MG63 (cell line): ENCODE measurements around the gene SRPK1. TPM values are rescaled to one million over a fixed set of nuclear protein-coding genes. Genes with fewer than 3 reads are reported as not detected.

Source experiments
- DNase-seq: peaks from one replicate; pipeline ENCODE4 v3.0.0-alpha.2; 2020
- H3K27me3 ChIP-seq: fragments of 250-450 bp; sonication (Bioruptor Pico); 2 replicates; pipeline ENCODE4 v1.5.1; 2020; ENCODE audit warnings: mild to moderate bottlenecking, moderate library complexity
- H3K36me3 ChIP-seq: fragments of 250-450 bp; sonication (Bioruptor Pico); 2 replicates; pipeline ENCODE4 v1.5.1; 2020; ENCODE audit warnings: mild to moderate bottlenecking, moderate library complexity
- H3K4me3 ChIP-seq: fragments of 250-450 bp; sonication (Bioruptor Pico); 2 replicates; pipeline ENCODE4 v1.5.1; 2020; ENCODE audit warnings: mild to moderate bottlenecking, moderate library complexity
- H3K9me3 ChIP-seq: fragments of 250-450 bp; sonication (Bioruptor Pico); 2 replicates; pipeline ENCODE4 v1.5.1; 2020; ENCODE audit warnings: mild to moderate bottlenecking, moderate library complexity
- total RNA-seq: library from RNA; depleted of rRNA; stranded (reverse); fragments of >200 nt; shearing (Covaris generic); gene quantifications from 2 replicates; pipeline ENCODE4 v1.2.3, GENCODE V29; 2014; ENCODE audit warnings: low replicate concordance; rRNA removed

The SRPK1 gene
- total RNA-seq, 1 experiment from 2014 or later: 20.7 TPM

- H3K36me3 ChIP-seq: no peaks in the 10 kb centered on the region
- H3K4me3 ChIP-seq: no peak overlapping the region
- DNase-seq: no peak
- no peaks in the 10 kb centered on the region for H3K9me3 ChIP-seq
- peaks cover 38% of the 10 kb centered on the region for H3K27me3 ChIP-seq
Measured at GRCh38 chr6:35784200-35784599, 136.7 kb downstream of the SRPK1 start.

Other genes starting within 250 kb of the SRPK1 start
- 9.4 and 10.3 TPM in 2 replicates for gene FKBP5, start 232.2 kb downstream of the SRPK1 start, total RNA-seq
- gene ARMC12, start 184.1 kb downstream of the SRPK1 start, total RNA-seq: not detected in 2 replicates
- not detected in 2 replicates for gene CLPSL2, start 144.5 kb downstream of the SRPK1 start, total RNA-seq
- not detected in 2 replicates for gene CLPSL1, start 140.1 kb downstream of the SRPK1 start, total RNA-seq
- not detected in 2 replicates for gene CLPS, start 123.8 kb downstream of the SRPK1 start, total RNA-seq
- not detected in 2 replicates for gene LHFPL5, start 115.7 kb downstream of the SRPK1 start, total RNA-seq
- not detected in 2 replicates for gene SLC26A8, start 103.5 kb upstream of the SRPK1 start, total RNA-seq
- gene MAPK14, start 106.7 kb upstream of the SRPK1 start, total RNA-seq: 24.7 and 28.6 TPM in 2 replicates
- 0.37 and 0.99 TPM in 2 replicates for gene MAPK13, start 209.4 kb upstream of the SRPK1 start, total RNA-seq